Astrocyte (in vitro differentiated cells and primary cell): ENCODE data around the gene GALNT18. TPM values are rescaled to one million over a fixed set of nuclear protein-coding genes. Genes with fewer than 3 reads are reported as not detected.

ENCODE experiments used
- DNase-seq: peaks from one replicate; pipeline ENCODE4 v3.0.0-alpha.2; 2010; ENCODE audit warnings: low read depth
- FAIRE-seq: peaks from 2 replicates; lab custom pipeline; 2011; peaks lifted over from hg19 to GRCh38; lab: Jason Lieb, UNC
- H2AFZ ChIP-seq: 2 replicates; pipeline ENCODE4 v1.6.0; 2012; ENCODE audit warnings: low read depth, low read length, inconsistent platforms
- H3K27ac ChIP-seq: 2 replicates; pipeline ENCODE4 v1.5.1; 2011; ENCODE audit warnings: low read depth, low read length, inconsistent platforms
- H3K27me3 ChIP-seq: 2 replicates; pipeline ENCODE4 v1.6.0; 2011; ENCODE audit warnings: low read length, inconsistent platforms; ENCODE audit not compliant: insufficient read depth
- H3K36me3 ChIP-seq: 2 replicates; pipeline ENCODE4 v1.5.1; 2011; ENCODE audit warnings: low read length, inconsistent platforms; ENCODE audit not compliant: insufficient read depth
- H3K4me1 ChIP-seq: 2 replicates; pipeline ENCODE4 v1.5.1; 2011; ENCODE audit warnings: low read length, inconsistent platforms; ENCODE audit not compliant: insufficient read depth
- H3K4me2 ChIP-seq: 2 replicates; pipeline ENCODE4 v1.6.0; 2012; ENCODE audit warnings: low read length, inconsistent platforms
- H3K4me3 ChIP-seq: 2 replicates; pipeline ENCODE4 v1.5.1; 2011; ENCODE audit warnings: low read depth, mild to moderate bottlenecking, low read length, inconsistent platforms; ENCODE audit not compliant: insufficient read depth
- H3K79me2 ChIP-seq: 2 replicates; pipeline ENCODE4 v1.6.0; 2012; ENCODE audit warnings: mild to moderate bottlenecking, low read length, inconsistent platforms; ENCODE audit not compliant: insufficient read depth
- H3K9ac ChIP-seq: 2 replicates; pipeline ENCODE4 v1.6.0; 2012; ENCODE audit warnings: mild to moderate bottlenecking, low read length, inconsistent platforms
- H3K9me3 ChIP-seq: 2 replicates; pipeline ENCODE4 v1.5.1; 2012; ENCODE audit warnings: low read depth, mild to moderate bottlenecking, low read length, inconsistent platforms; ENCODE audit not compliant: insufficient read depth
- H4K20me1 ChIP-seq: 2 replicates; pipeline ENCODE4 v1.6.0; 2012; ENCODE audit warnings: low read length, inconsistent platforms; ENCODE audit not compliant: insufficient read depth
- H3K27ac Mint-ChIP-seq: one replicate; pipeline ENCODE4 v1.8.0; 2021; ENCODE audit warnings: mild to moderate bottlenecking, mixed read lengths; ENCODE audit not compliant: unreplicated experiment
- H3K27me3 Mint-ChIP-seq: one replicate; pipeline ENCODE4 v1.8.0; 2021; ENCODE audit warnings: low read depth, mixed read lengths; ENCODE audit not compliant: unreplicated experiment
- H3K36me3 Mint-ChIP-seq: one replicate; pipeline ENCODE4 v1.8.0; 2021; ENCODE audit warnings: low read depth, mixed read lengths; ENCODE audit not compliant: unreplicated experiment
- H3K4me1 Mint-ChIP-seq: one replicate; pipeline ENCODE4 v1.8.0; 2021; ENCODE audit warnings: low read depth, mixed read lengths; ENCODE audit not compliant: unreplicated experiment
- H3K4me3 Mint-ChIP-seq: one replicate; pipeline ENCODE4 v1.8.0; 2021; ENCODE audit warnings: mild to moderate bottlenecking, moderate library complexity, mixed read lengths; ENCODE audit not compliant: unreplicated experiment
- H3K9me3 Mint-ChIP-seq: one replicate; pipeline ENCODE4 v1.8.0; 2021; ENCODE audit warnings: mild to moderate bottlenecking, mixed read lengths; ENCODE audit not compliant: unreplicated experiment
- CTCF ChIP-seq: IDR thresholded peaks from 2 replicates; pipeline ENCODE4 v1.5.1; 2011; ENCODE audit warnings: low read depth, mild to moderate bottlenecking, inconsistent platforms, low read length, moderate library complexity; ENCODE audit not compliant: insufficient read depth
- EZH2 ChIP-seq: IDR thresholded peaks from 2 replicates; pipeline ENCODE4 v1.6.1; 2012; ENCODE audit warnings: mild to moderate bottlenecking, low read length, inconsistent platforms; ENCODE audit not compliant: insufficient read depth
- total RNA-seq: library from RNA; stranded (reverse); gene quantifications from 2 replicates; pipeline ENCODE4 v1.2.1, GENCODE V29; 2021

The GALNT18 gene
- total RNA-seq, 1 donor from 2014 or later: 6.5 TPM

- Histone ChIP-seq H3K27ac (no peak overlapping the region), H3K4me3 (peak overlapping the region; percentile 44), H3K36me3 (no peaks in the 10 kb centered on the region), H3K27me3 (peaks cover 41% of the 10 kb centered on the region), H3K4me1 (peaks cover 15% of the 10 kb centered on the region), H3K4me2 (peak overlapping the region; percentile 96), H3K9ac (no peak overlapping the region), H2AFZ (peak overlapping the region; percentile 71), H4K20me1 (no peaks in the 10 kb centered on the region), H3K9me3 (no peaks in the 10 kb centered on the region), H3K79me2 (no peaks in the 10 kb centered on the region)
- TF ChIP-seq EZH2: no peak
- no peak for TF ChIP-seq CTCF
- no peak overlapping the region for H3K27ac Mint-ChIP-seq
- peaks cover 5% of the 10 kb centered on the region for H3K4me1 Mint-ChIP-seq
- peaks cover 3% of the 10 kb centered on the region for H3K9me3 Mint-ChIP-seq
- H3K36me3 Mint-ChIP-seq: no peaks in the 10 kb centered on the region
- FAIRE-seq (no peak), DNase-seq (no peak)
- peak overlapping the region; percentile 14 for H3K4me3 Mint-ChIP-seq
- peaks cover 11% of the 10 kb centered on the region for H3K27me3 Mint-ChIP-seq
Measured at GRCh38 chr11:11622340-11622706, 518 bp upstream of the GALNT18 start.

DNA sequence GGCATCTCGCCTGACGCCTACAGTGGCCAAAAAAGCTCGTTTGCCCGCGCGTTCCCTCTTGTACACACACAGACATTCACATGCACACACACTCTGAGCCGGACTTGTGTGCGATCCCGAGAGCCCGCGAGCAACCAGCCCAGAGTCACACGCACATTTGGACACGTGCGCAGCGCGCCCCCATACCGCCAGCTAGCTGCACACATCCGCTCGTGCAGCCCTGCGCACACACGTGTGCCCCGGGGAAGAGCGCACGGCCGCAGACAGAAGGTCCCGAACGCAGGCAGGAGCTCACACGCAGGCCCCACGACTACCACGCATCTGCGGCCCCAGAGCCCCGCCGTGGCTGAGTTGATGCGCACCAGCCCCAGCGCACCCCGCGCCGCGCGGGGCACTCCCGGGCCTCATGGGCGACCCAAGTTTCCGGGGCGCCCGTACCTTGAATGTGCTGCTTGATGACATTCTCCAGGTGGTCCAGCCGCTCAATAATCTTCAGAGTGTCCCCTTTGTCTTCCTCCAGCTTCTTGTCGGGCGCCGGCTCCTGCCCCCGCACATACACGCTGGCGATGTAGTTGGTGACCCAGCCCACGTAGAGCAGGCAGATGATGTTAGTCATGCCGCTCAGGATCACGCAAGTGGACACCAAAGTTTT lies 758 bp downstream of the GALNT18 start:
- H3K79me2 ChIP-seq: no peaks in the 10 kb centered on the region
- H3K4me2 ChIP-seq: peak overlapping the region; percentile 96
- DNase-seq (peak; percentile 17), FAIRE-seq (no peak)
- no peak overlapping the region for H3K27ac ChIP-seq
- Mint-ChIP-seq H3K36me3 (no peaks in the 10 kb centered on the region), H3K27ac (no peak overlapping the region), H3K4me3 (peak overlapping the region; percentile 92), H3K27me3 (peaks cover 11% of the 10 kb centered on the region), H3K4me1 (peaks cover 5% of the 10 kb centered on the region), H3K9me3 (peaks cover 3% of the 10 kb centered on the region)
- H3K36me3 ChIP-seq: no peaks in the 10 kb centered on the region
- H2AFZ ChIP-seq: peak overlapping the region; percentile 88
- H3K9me3 ChIP-seq: no peaks in the 10 kb centered on the region
- TF ChIP-seq EZH2: peak; percentile 65
- TF ChIP-seq CTCF: no peak
- H4K20me1 ChIP-seq: no peaks in the 10 kb centered on the region
- peak overlapping the region; percentile 58 for H3K9ac ChIP-seq
- H3K4me1 ChIP-seq: peaks cover 15% of the 10 kb centered on the region
- peak overlapping the region; percentile 64 for H3K4me3 ChIP-seq
- H3K27me3 ChIP-seq: peaks cover 44% of the 10 kb centered on the region
